ENCODE measurements around the gene GCK. TPM values are rescaled to one million over a fixed set of nuclear protein-coding genes. Genes with fewer than 3 reads are reported as not detected.
"Not testable (repeated sequence)": the region's sequence is repeated elsewhere in the genome, so short reads cannot be mapped to it uniquely, and the experiment has no call there.

Gene GCK
- total and polyA plus RNA-seq, 5 donors from 2014 or later = 0.47 to 1.2 (median 0.57) TPM; not detected in 1

GRCh38 chr7:44182827-44183226 is 6.4 kb downstream of the GCK start:
- DNase-seq (no peak), ATAC-seq (ENCODE audit: low read depth in 2 of 2) (no peak)
- H3K4me1 ChIP-seq (ENCODE audit: control insufficient read depth, insufficient read depth, low read length, poor library complexity, severe bottlenecking) = no peaks in the 10 kb centered on the region
- Mint-ChIP-seq H3K9me3 (peaks cover 0 to 12% (median 4%) of the 10 kb centered on the region in 7 donors), H3K36me3 (peaks cover 5% of the 10 kb centered on the region), H3K27me3 (peaks cover 6% of the 10 kb centered on the region), H3K27ac (no peak overlapping the region), H3K4me1 (no peaks in the 10 kb centered on the region), H3K4me3 (no peak overlapping the region)
- no peak overlapping the region for H3K4me3 ChIP-seq (ENCODE audit: low read depth, low read length)
- no peak overlapping the region for H3K27ac ChIP-seq (ENCODE audit: insufficient read depth, low read length, poor library complexity, severe bottlenecking)
- peaks cover 7% of the 10 kb centered on the region in 2 experiments for H3K9me3 ChIP-seq (ENCODE audit: control insufficient read depth in 2 of 2, low read length in 2 of 2)
- H3K27me3 ChIP-seq (ENCODE audit: control insufficient read depth, insufficient read depth, low read length) = peaks cover 9% of the 10 kb centered on the region
- H3K36me3 ChIP-seq (ENCODE audit: control insufficient read depth, insufficient read depth, low read length) = no peaks in the 10 kb centered on the region

GRCh38 chr7:44180631-44181030 is 8.6 kb downstream of the GCK start:
- Histone ChIP-seq H3K4me3 (ENCODE audit: low read depth, low read length) (no peak overlapping the region), H3K27ac (ENCODE audit: insufficient read depth, low read length, poor library complexity, severe bottlenecking) (no peak overlapping the region), H3K27me3 (ENCODE audit: control insufficient read depth, insufficient read depth, low read length) (peaks cover 9% of the 10 kb centered on the region), H3K36me3 (ENCODE audit: control insufficient read depth, insufficient read depth, low read length) (no peaks in the 10 kb centered on the region), H3K4me1 (ENCODE audit: control insufficient read depth, insufficient read depth, low read length, poor library complexity, severe bottlenecking) (no peaks in the 10 kb centered on the region), H3K9me3 (ENCODE audit: control insufficient read depth in 2 of 2, low read length in 2 of 2) (peaks cover 7% of the 10 kb centered on the region in 2 experiments)
- H3K4me1 Mint-ChIP-seq = no peaks in the 10 kb centered on the region
- H3K36me3 Mint-ChIP-seq = peaks cover 5% of the 10 kb centered on the region
- no peak overlapping the region for H3K27ac Mint-ChIP-seq
- peaks cover 12% of the 10 kb centered on the region for H3K27me3 Mint-ChIP-seq
- peaks cover 0 to 12% (median 4%) of the 10 kb centered on the region in 7 donors for H3K9me3 Mint-ChIP-seq
- H3K4me3 Mint-ChIP-seq = no peak overlapping the region
- ATAC-seq (ENCODE audit: low read depth in 2 of 2) (no peak), DNase-seq (no peak)

- no peak overlapping the region for H3K4me3 ChIP-seq (ENCODE audit: low read depth, low read length)
- Mint-ChIP-seq H3K27ac (no peak overlapping the region), H3K36me3 (peaks cover 5% of the 10 kb centered on the region), H3K27me3 (peaks cover 28% of the 10 kb centered on the region), H3K4me3 (no peak overlapping the region), H3K4me1 (no peaks in the 10 kb centered on the region), H3K9me3 (peaks cover 0 to 9% (median 4%) of the 10 kb centered on the region in 7 donors)
- ATAC-seq (ENCODE audit: low read depth in 2 of 2) (no peak), DNase-seq (no peak)
- peaks cover 9% of the 10 kb centered on the region for H3K27me3 ChIP-seq (ENCODE audit: control insufficient read depth, insufficient read depth, low read length)
- peaks cover under 1 to 7% of the 10 kb centered on the region in 2 experiments for H3K9me3 ChIP-seq (ENCODE audit: control insufficient read depth in 2 of 2, low read length in 2 of 2)
- H3K27ac ChIP-seq (ENCODE audit: insufficient read depth, low read length, poor library complexity, severe bottlenecking) = no peak overlapping the region
- no peaks in the 10 kb centered on the region for H3K4me1 ChIP-seq (ENCODE audit: control insufficient read depth, insufficient read depth, low read length, poor library complexity, severe bottlenecking)
- H3K36me3 ChIP-seq (ENCODE audit: control insufficient read depth, insufficient read depth, low read length) = no peaks in the 10 kb centered on the region
Measured at GRCh38 chr7:44177570-44178131, 11.6 kb downstream of the GCK start.

GRCh38 chr7:44176486-44176885 is 12.8 kb downstream of the GCK start:
- H3K27me3 ChIP-seq (ENCODE audit: control insufficient read depth, insufficient read depth, low read length) = peaks cover 4% of the 10 kb centered on the region
- H3K27me3 Mint-ChIP-seq = peaks cover 31% of the 10 kb centered on the region
- H3K4me3 ChIP-seq (ENCODE audit: low read depth, low read length) = no peak overlapping the region
- no peak overlapping the region for H3K4me3 Mint-ChIP-seq
- H3K36me3 ChIP-seq (ENCODE audit: control insufficient read depth, insufficient read depth, low read length) = no peaks in the 10 kb centered on the region
- H3K9me3 ChIP-seq (ENCODE audit: control insufficient read depth in 2 of 2, low read length in 2 of 2) = no peaks in the 10 kb centered on the region
- peaks cover 0 to 6% (median 3%) of the 10 kb centered on the region in 7 donors for H3K9me3 Mint-ChIP-seq
- H3K27ac ChIP-seq (ENCODE audit: insufficient read depth, low read length, poor library complexity, severe bottlenecking) = no peak overlapping the region
- no peaks in the 10 kb centered on the region for H3K4me1 Mint-ChIP-seq
- ATAC-seq (ENCODE audit: low read depth in 2 of 2) = no peak
- H3K27ac Mint-ChIP-seq = no peak overlapping the region
- H3K4me1 ChIP-seq (ENCODE audit: control insufficient read depth, insufficient read depth, low read length, poor library complexity, severe bottlenecking) = no peaks in the 10 kb centered on the region
- DNase-seq = no peak
- H3K36me3 Mint-ChIP-seq = peaks cover 5% of the 10 kb centered on the region

- no peaks in the 10 kb centered on the region for H3K9me3 ChIP-seq (ENCODE audit: control insufficient read depth in 2 of 2, low read length in 2 of 2)
- H3K27me3 ChIP-seq (ENCODE audit: control insufficient read depth, insufficient read depth, low read length) = peaks cover 4% of the 10 kb centered on the region
- H3K4me1 ChIP-seq (ENCODE audit: control insufficient read depth, insufficient read depth, low read length, poor library complexity, severe bottlenecking) = no peaks in the 10 kb centered on the region
- no peak overlapping the region for H3K27ac ChIP-seq (ENCODE audit: insufficient read depth, low read length, poor library complexity, severe bottlenecking)
- H3K36me3 ChIP-seq (ENCODE audit: control insufficient read depth, insufficient read depth, low read length) = no peaks in the 10 kb centered on the region
- peaks cover 5% of the 10 kb centered on the region for H3K36me3 Mint-ChIP-seq
- H3K4me1 Mint-ChIP-seq = no peaks in the 10 kb centered on the region
- H3K27me3 Mint-ChIP-seq = peaks cover 31% of the 10 kb centered on the region
- ATAC-seq (ENCODE audit: low read depth in 2 of 2) (no peak), DNase-seq (no peak)
- no peak overlapping the region for H3K27ac Mint-ChIP-seq
- H3K9me3 Mint-ChIP-seq = peaks cover 0 to 6% (median 0%) of the 10 kb centered on the region in 7 donors
- no peak overlapping the region for H3K4me3 ChIP-seq (ENCODE audit: low read depth, low read length)
- H3K4me3 Mint-ChIP-seq = no peak overlapping the region
Measured at GRCh38 chr7:44175730-44176129, 13.5 kb downstream of the GCK start.

GRCh38 chr7:44174694-44174948 is 14.6 kb downstream of the GCK start:
- not testable (repeated sequence) for H3K27ac ChIP-seq (ENCODE audit: insufficient read depth, low read length, poor library complexity, severe bottlenecking); H3K4me3 Mint-ChIP-seq; H3K36me3 ChIP-seq (ENCODE audit: control insufficient read depth, insufficient read depth, low read length); H3K4me1 ChIP-seq (ENCODE audit: control insufficient read depth, insufficient read depth, low read length, poor library complexity, severe bottlenecking); DNase-seq; H3K27ac Mint-ChIP-seq; ATAC-seq (ENCODE audit: low read depth in 2 of 2); H3K36me3 Mint-ChIP-seq; H3K4me3 ChIP-seq (ENCODE audit: low read depth, low read length); H3K27me3 ChIP-seq (ENCODE audit: control insufficient read depth, insufficient read depth, low read length); H3K9me3 ChIP-seq (ENCODE audit: control insufficient read depth in 2 of 2, low read length in 2 of 2); H3K4me1 Mint-ChIP-seq; H3K9me3 Mint-ChIP-seq
- peaks cover 35% of the 10 kb centered on the region for H3K27me3 Mint-ChIP-seq

- Histone ChIP-seq H3K27ac (ENCODE audit: insufficient read depth, low read length, poor library complexity, severe bottlenecking) (no peak overlapping the region), H3K27me3 (ENCODE audit: control insufficient read depth, insufficient read depth, low read length) (no peaks in the 10 kb centered on the region), H3K4me1 (ENCODE audit: control insufficient read depth, insufficient read depth, low read length, poor library complexity, severe bottlenecking) (no peaks in the 10 kb centered on the region), H3K36me3 (ENCODE audit: control insufficient read depth, insufficient read depth, low read length) (no peaks in the 10 kb centered on the region), H3K9me3 (ENCODE audit: control insufficient read depth in 2 of 2, low read length in 2 of 2) (no peaks in the 10 kb centered on the region), H3K4me3 (ENCODE audit: low read depth, low read length) (no peak overlapping the region)
- ATAC-seq (ENCODE audit: low read depth in 2 of 2) = no peak
- Mint-ChIP-seq H3K9me3 (peaks cover 0 to 6% (median 0%) of the 10 kb centered on the region in 7 donors), H3K4me3 (no peak overlapping the region), H3K4me1 (no peaks in the 10 kb centered on the region), H3K36me3 (peaks cover 2% of the 10 kb centered on the region), H3K27ac (no peak overlapping the region), H3K27me3 (peaks cover 31% of the 10 kb centered on the region)
- DNase-seq = no peak
Measured at GRCh38 chr7:44173911-44174693, 15.1 kb downstream of the GCK start.
